Gastroesophageal sphincter (tissue), 4 donors: ENCODE results near the gene TMEM266. TPM values are rescaled to one million over a fixed set of nuclear protein-coding genes. Genes with fewer than 3 reads are reported as not detected.

Source experiments
- ATAC-seq: fragments of 150-250 bp; one replicate; pipeline ENCODE4 v1.9.1; 2016; ENCODE audit warnings: mild to moderate bottlenecking, moderate library complexity
- H3K27ac ChIP-seq, 4 donors: fragments of 200-600 bp; sonication (generic) in 3 of 4; 1 replicate in 3 of 4; 2 replicates in 1 of 4; pipeline ENCODE4 v1.5.1; 2016 to 2019
- H3K27me3 ChIP-seq: fragments of 200-600 bp; sonication (generic); one replicate; pipeline ENCODE4 v1.5.1; 2019
- H3K36me3 ChIP-seq, 2 donors: fragments of 200-600 bp; sonication (generic); one replicate each; pipeline ENCODE4 v1.5.1; 2019; ENCODE audit warnings: control low read depth in 1 of 2
- H3K4me1 ChIP-seq, 3 donors: fragments of 200-600 bp; sonication (generic); 1 replicate in 2 of 3; 2 replicates in 1 of 3; pipeline ENCODE4 v1.5.1; 2016 to 2019; ENCODE audit warnings: control low read depth in 2 of 3
- H3K4me3 ChIP-seq, 2 donors: fragments of 200-600 bp; sonication (generic); one replicate each; pipeline ENCODE4 v1.5.1; 2019; ENCODE audit warnings: mild to moderate bottlenecking in 1 of 2, moderate library complexity in 1 of 2
- H3K9me3 ChIP-seq, 3 donors: fragments of 200-600 bp; sonication (generic); one replicate each; pipeline ENCODE4 v1.5.1; 2017 to 2019; ENCODE audit warnings: control low read depth in 2 of 3
- EP300 ChIP-seq: sonication (generic); formaldehyde crosslinking; IDR thresholded peaks from one replicate; pipeline ENCODE4 v1.6.1; 2017; ENCODE audit warnings: antibody characterized with exemption, mild to moderate bottlenecking
- POLR2A ChIP-seq, 2 donors: fragments of 450-650 bp; IDR thresholded peaks; one replicate each; pipeline ENCODE4 v1.6.1; 2017; ENCODE audit warnings: antibody characterized with exemption in 2 of 2, mild to moderate bottlenecking in 2 of 2, moderate library complexity in 1 of 2
- POLR2AphosphoS5 ChIP-seq: sonication (generic); formaldehyde crosslinking; IDR thresholded peaks from one replicate; pipeline ENCODE4 v1.6.1; 2017; ENCODE audit warnings: antibody characterized with exemption
- WGBS, 2 donors: methylation state at CpG; one replicate each; pipeline ENCODE4 v1.1.5; 2018; ENCODE audit warnings: low coverage in 1 of 2; 5-methylcytosine and 5-hydroxymethylcytosine counted together
- total RNA-seq, 4 donors: library from RNA; depleted of rRNA; stranded (reverse); fragments of >200 nt; gene quantifications; one replicate each; pipeline ENCODE4 v1.1.0, GENCODE V29; 2016
- TF ChIP-seq, protein P1 (sequence below), 4 experiments: fragments of 200-600 bp in 2 of 4; fragments of 450-650 bp in 2 of 4; sonication (generic) in 1 of 4; IDR thresholded peaks; one replicate each; pipeline ENCODE4 v1.5.1; 2017 to 2019; ENCODE audit warnings: antibody characterized with exemption in 4 of 4, mild to moderate bottlenecking in 2 of 4, moderate library complexity in 2 of 4

The TMEM266 gene
- total RNA-seq, 4 donors from 2014 or later = 0.77 TPM; not detected in 3

DNA sequence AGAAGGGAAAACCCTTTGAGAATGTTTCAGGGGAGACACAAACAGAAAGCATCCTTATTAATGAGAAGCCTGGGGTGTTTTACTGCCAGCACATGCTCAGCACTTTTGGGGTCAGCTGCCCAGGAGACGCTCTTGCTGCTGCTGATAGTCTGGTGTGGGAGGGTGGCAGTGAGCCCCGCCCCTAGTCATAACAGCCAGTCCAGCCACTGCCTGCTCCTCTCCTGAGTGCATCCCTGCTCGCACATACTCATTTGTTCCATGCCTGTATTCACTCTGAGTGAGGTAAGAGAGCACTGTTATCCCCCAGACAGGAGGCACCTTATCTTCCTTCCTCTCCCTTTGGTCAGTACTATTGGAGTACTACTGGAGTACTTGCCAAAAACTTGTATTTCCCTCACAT lies 150.2 kb downstream of the TMEM266 start:
- Histone ChIP-seq H3K36me3 (peaks cover 0 to 73% of the 10 kb centered on the region in 2 donors), H3K27me3 (no peaks in the 10 kb centered on the region), H3K4me3 (no peak overlapping the region), H3K27ac (no peak overlapping the region), H3K9me3 (no peaks in the 10 kb centered on the region), H3K4me1 (peaks cover 0 to 6% (median 0%) of the 10 kb centered on the region in 3 donors)
- ATAC-seq = no peak
- TF ChIP-seq, protein P1, sequence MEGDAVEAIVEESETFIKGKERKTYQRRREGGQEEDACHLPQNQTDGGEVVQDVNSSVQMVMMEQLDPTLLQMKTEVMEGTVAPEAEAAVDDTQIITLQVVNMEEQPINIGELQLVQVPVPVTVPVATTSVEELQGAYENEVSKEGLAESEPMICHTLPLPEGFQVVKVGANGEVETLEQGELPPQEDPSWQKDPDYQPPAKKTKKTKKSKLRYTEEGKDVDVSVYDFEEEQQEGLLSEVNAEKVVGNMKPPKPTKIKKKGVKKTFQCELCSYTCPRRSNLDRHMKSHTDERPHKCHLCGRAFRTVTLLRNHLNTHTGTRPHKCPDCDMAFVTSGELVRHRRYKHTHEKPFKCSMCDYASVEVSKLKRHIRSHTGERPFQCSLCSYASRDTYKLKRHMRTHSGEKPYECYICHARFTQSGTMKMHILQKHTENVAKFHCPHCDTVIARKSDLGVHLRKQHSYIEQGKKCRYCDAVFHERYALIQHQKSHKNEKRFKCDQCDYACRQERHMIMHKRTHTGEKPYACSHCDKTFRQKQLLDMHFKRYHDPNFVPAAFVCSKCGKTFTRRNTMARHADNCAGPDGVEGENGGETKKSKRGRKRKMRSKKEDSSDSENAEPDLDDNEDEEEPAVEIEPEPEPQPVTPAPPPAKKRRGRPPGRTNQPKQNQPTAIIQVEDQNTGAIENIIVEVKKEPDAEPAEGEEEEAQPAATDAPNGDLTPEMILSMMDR (IDR thresholded peaks at IDR 0.05) = no peak
- TF ChIP-seq POLR2AphosphoS5 (no peak), EP300 (no peak), POLR2A (IDR thresholded peaks at IDR 0.05) (no peak)
- WGBS, 2 donors = 83% methylated on average over 1 of the region's 3 CpGs; no CpG with 5 or more reads in 1 of the 2 donors

DNA sequence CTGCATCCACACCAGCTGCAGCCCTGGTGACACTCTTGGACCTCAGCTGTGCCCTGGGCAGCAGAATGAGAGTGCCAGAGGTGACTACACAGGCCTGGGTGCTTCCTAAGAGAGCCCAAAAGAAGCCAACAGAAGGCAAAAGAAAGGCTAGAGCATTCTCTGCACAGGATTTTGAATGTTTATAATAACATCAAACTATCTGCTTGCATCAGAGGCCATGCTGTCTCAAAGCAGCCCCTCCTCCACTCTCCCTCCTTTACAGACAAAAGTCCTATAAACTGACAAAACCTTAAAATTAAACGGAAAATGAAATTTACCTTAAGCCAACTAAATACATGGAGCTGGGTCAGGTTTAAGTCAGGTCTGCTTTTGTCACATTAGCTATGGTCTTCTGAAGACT lies 155.8 kb downstream of the TMEM266 start:
- WGBS, 2 donors = 50 to 80% methylated on average over 1 of the region's 1 CpG

DNA sequence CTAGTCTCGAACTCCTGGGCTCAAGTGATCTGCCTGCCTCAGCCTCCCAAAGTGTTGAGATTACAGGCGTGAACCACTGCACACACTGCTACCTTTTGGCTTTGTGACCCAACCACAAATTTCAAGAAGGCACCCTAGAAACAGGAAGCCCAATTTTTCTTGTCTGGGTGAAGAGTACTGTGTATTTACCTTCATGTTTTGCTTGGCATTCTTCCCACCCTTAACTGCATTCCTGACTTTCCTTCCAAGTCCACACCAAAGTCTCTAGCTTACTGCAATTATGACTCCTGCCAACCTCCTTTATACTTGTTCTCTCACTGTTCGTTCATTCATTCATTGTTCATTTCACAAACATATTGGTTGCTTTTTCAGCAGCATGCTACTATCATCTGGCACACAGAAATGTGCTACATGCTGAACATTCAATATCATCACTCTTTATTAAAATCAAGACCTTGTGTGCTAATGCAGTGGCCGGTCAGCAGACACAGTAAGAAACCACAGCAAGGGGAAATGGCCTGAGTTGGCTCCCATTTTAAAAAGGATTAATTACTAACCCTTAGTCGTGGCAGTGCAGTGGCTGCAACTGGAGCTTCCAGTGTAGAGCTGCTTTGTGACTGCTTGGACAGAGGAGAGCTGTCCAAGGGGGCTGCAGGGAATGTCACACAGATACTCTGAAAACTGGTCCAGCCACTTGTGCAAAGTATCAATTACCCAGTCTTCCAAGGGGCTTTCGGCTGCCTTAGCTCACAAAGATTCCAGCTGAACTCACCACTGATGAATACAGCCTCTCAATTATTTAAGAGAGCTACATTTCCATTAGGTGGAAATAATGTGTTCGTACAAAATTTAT lies 157.5 kb downstream of the TMEM266 start:
- ATAC-seq = no peak
- no peak overlapping the region for H3K27ac ChIP-seq
- H3K9me3 ChIP-seq = no peaks in the 10 kb centered on the region
- no peak overlapping the region for H3K4me3 ChIP-seq
- H3K27me3 ChIP-seq = no peaks in the 10 kb centered on the region
- H3K36me3 ChIP-seq = peaks cover 0 to 64% of the 10 kb centered on the region in 2 donors
- peaks cover 0 to 8% (median 0%) of the 10 kb centered on the region in 3 donors for H3K4me1 ChIP-seq
- 59 to 77% methylated on average over 5 to 6 of the region's 7 CpGs for WGBS, 2 donors
- TF ChIP-seq POLR2AphosphoS5 (no peak), EP300 (no peak), POLR2A (IDR thresholded peaks at IDR 0.05) (no peak)
- TF ChIP-seq, protein P1 (IDR thresholded peaks at IDR 0.05) = no peak

More for the DNA sequence above, 155.8 kb downstream of the TMEM266 start:
- Histone ChIP-seq H3K27ac (no peak overlapping the region), H3K36me3 (peaks cover 0 to 70% of the 10 kb centered on the region in 2 donors), H3K4me3 (no peak overlapping the region), H3K4me1 (peaks cover 0 to 8% (median 0%) of the 10 kb centered on the region in 3 donors), H3K27me3 (no peaks in the 10 kb centered on the region), H3K9me3 (no peaks in the 10 kb centered on the region)
- no peak for TF ChIP-seq EP300
- TF ChIP-seq, protein P1 (IDR thresholded peaks at IDR 0.05) = no peak
- TF ChIP-seq POLR2A (IDR thresholded peaks at IDR 0.05) = no peak
- no peak for TF ChIP-seq POLR2AphosphoS5
- ATAC-seq = no peak

DNA sequence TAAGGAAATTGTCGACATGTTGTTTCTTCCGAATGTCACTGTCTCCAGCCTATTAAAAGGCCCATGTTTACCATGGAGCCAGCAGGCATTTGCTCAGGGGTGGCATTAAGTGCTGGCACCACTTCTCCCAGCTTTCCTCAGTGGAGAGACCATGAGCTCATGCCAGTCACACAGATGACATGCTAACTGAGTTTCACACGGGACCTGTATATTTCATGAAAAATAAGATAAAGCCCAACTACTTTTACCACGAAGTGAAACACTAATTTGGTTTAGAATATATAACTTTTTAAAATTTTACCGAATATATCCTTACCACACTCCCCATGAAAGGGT lies 158.1 kb downstream of the TMEM266 start:
- Histone ChIP-seq H3K27ac (no peak overlapping the region), H3K4me3 (no peak overlapping the region), H3K9me3 (no peaks in the 10 kb centered on the region)

More for the DNA sequence above, 158.1 kb downstream of the TMEM266 start:
- Histone ChIP-seq H3K4me1 (peaks cover 0 to 8% (median 0%) of the 10 kb centered on the region in 3 donors), H3K27me3 (no peaks in the 10 kb centered on the region), H3K36me3 (peaks cover 0 to 64% of the 10 kb centered on the region in 2 donors)
- WGBS, 2 donors = 79 to 100% methylated on average over 4 to 5 of the region's 5 CpGs
- ATAC-seq = no peak
- no peak for TF ChIP-seq POLR2A (IDR thresholded peaks at IDR 0.05)
- TF ChIP-seq, protein P1 (IDR thresholded peaks at IDR 0.05) = no peak
- no peak for TF ChIP-seq EP300
- TF ChIP-seq POLR2AphosphoS5 = no peak
